HepG2 (cell line): ENCODE measurements around the gene EEFSEC. TPM values are rescaled to one million over a fixed set of nuclear protein-coding genes. Genes with fewer than 3 reads are reported as not detected.

ENCODE experiments used
- CEBPG ChIP-seq: IDR thresholded peaks from 2 replicates; pipeline ENCODE4 v1.6.1; 2016
- DMAP1 ChIP-seq: IDR thresholded peaks from 2 replicates; pipeline ENCODE4 v1.6.1; 2016
- DNMT1 ChIP-seq: sonication (generic); formaldehyde crosslinking; IDR thresholded peaks from 2 replicates; pipeline ENCODE4 v1.5.1; 2020; ENCODE audit warnings: mild to moderate bottlenecking, missing genetic modification reagents
- DRAP1 ChIP-seq: IDR thresholded peaks from 2 replicates; pipeline ENCODE4 v1.6.1; 2016; ENCODE audit warnings: missing genetic modification reagents, missing compliant biosample characterization
- FLYWCH1 ChIP-seq: sonication (generic); formaldehyde crosslinking; IDR thresholded peaks from 2 replicates; pipeline ENCODE4 v1.8.1; 2023; ENCODE audit warnings: mild to moderate bottlenecking, missing genetic modification reagents
- HMGXB4 ChIP-seq, 2 experiments: sonication (generic) in 1 of 2; formaldehyde crosslinking in 1 of 2; IDR thresholded peaks; 2 replicates each; pipeline versions ENCODE4 v1.4.0 to v1.6.1; 2018 to 2020; ENCODE audit warnings: missing genetic modification reagents in 2 of 2, borderline replicate concordance in 1 of 2, low read depth in 1 of 2, mild to moderate bottlenecking in 1 of 2, missing biosample characterization in 1 of 2
- HOXA3 ChIP-seq: sonication (generic); formaldehyde crosslinking; IDR thresholded peaks from 2 replicates; pipeline ENCODE4 v1.5.0; 2020; ENCODE audit warnings: missing genetic modification reagents
- ISX ChIP-seq: sonication (generic); formaldehyde crosslinking; conservative IDR thresholded peaks from 2 replicates; pipeline ENCODE4 v1.5.0; 2020; ENCODE audit warnings: missing genetic modification reagents
- KDM6A ChIP-seq: IDR thresholded peaks from 2 replicates; pipeline ENCODE4 v1.6.1; 2016; ENCODE audit warnings: low read depth
- KLF9 ChIP-seq: IDR thresholded peaks from 2 replicates; pipeline ENCODE4 v1.6.1; 2016; ENCODE audit warnings: low read depth
- NR2C2 ChIP-seq: sonication (generic); formaldehyde crosslinking; IDR thresholded peaks from 2 replicates; pipeline ENCODE4 v1.4.0; 2020; ENCODE audit warnings: missing genetic modification reagents, mild to moderate bottlenecking, moderate library complexity, borderline replicate concordance
- PITX1 ChIP-seq: sonication (generic); formaldehyde crosslinking; IDR thresholded peaks from 2 replicates; pipeline ENCODE4 v1.5.1; 2020; ENCODE audit warnings: mild to moderate bottlenecking, missing genetic modification reagents
- POGZ ChIP-seq: sonication (generic); formaldehyde crosslinking; IDR thresholded peaks from 2 replicates; pipeline ENCODE4 v1.4.0; 2020; ENCODE audit warnings: mild to moderate bottlenecking, missing genetic modification reagents
- RFX1 ChIP-seq: fragments of 450-650 bp; IDR thresholded peaks from 2 replicates; pipeline ENCODE4 v1.6.1; 2017
- RXRA ChIP-seq: sonication (generic); formaldehyde crosslinking; IDR thresholded peaks from 2 replicates; pipeline ENCODE4 v1.5.1; 2020; ENCODE audit warnings: missing genetic modification reagents
- SIN3A ChIP-seq: IDR thresholded peaks from 2 replicates; pipeline ENCODE4 v1.6.1; 2011; ENCODE audit warnings: low read depth, mild to moderate bottlenecking, control low read depth, low read length, borderline replicate concordance
- SKIL ChIP-seq: sonication (generic); formaldehyde crosslinking; IDR thresholded peaks from 2 replicates; pipeline ENCODE4 v1.8.0; 2022; ENCODE audit warnings: missing genetic modification reagents, mild to moderate bottlenecking, moderate library complexity, borderline replicate concordance
- SOX13 ChIP-seq, 3 experiments: fragments of 450-650 bp in 1 of 3; sonication (generic) in 1 of 3; formaldehyde crosslinking in 1 of 3; IDR thresholded peaks in 2 of 3; conservative IDR thresholded peaks in 1 of 3; 2 replicates each; pipeline versions ENCODE4 v1.5.0 to v1.6.1; 2016 to 2020; ENCODE audit warnings: antibody characterized with exemption in 1 of 3, mild to moderate bottlenecking in 1 of 3, missing compliant biosample characterization in 1 of 3, missing genetic modification reagents in 1 of 3, moderate library complexity in 1 of 3
- TBX3 ChIP-seq: fragments of 450-650 bp; IDR thresholded peaks from 2 replicates; pipeline ENCODE4 v1.6.1; 2017; ENCODE audit warnings: antibody characterized with exemption, mild to moderate bottlenecking, inconsistent platforms, borderline replicate concordance
- THAP11 ChIP-seq: IDR thresholded peaks from 2 replicates; pipeline ENCODE4 v1.6.1; 2016; ENCODE audit warnings: missing biosample characterization, missing genetic modification reagents
- YEATS2 ChIP-seq: sonication (generic); formaldehyde crosslinking; IDR thresholded peaks from 2 replicates; pipeline ENCODE4 v1.4.0; 2020; ENCODE audit warnings: missing genetic modification reagents, borderline replicate concordance
- ZNF160 ChIP-seq: sonication (generic); formaldehyde crosslinking; IDR thresholded peaks from 2 replicates; pipeline ENCODE4 v1.8.0; 2022; ENCODE audit warnings: mild to moderate bottlenecking, inconsistent platforms, missing genetic modification reagents
- ZNF788 ChIP-seq: sonication (generic); formaldehyde crosslinking; IDR thresholded peaks from 2 replicates; pipeline ENCODE4 v1.5.0; 2020; ENCODE audit warnings: mild to moderate bottlenecking, missing genetic modification reagents, borderline replicate concordance
- polyA plus RNA-seq, 8 experiments: library from polyadenylated mRNA; depleted of rRNA in 3 of 8; stranded (reverse) in 7 of 8; unstranded in 1 of 8; fragments of >200 nt; fragmentation: Illumina TruSeq in 4 of 8; extraction: Trizol in 4 of 8; gene quantifications; 2 replicates each; pipeline versions ENCODE4 v1.2.1 to v1.2.3, GENCODE V29; 2011 to 2016; ENCODE audit warnings: low read depth in 4 of 8, missing spikeins in 1 of 8, mixed read lengths in 1 of 8; ENCODE audit not compliant: insufficient read depth in 1 of 8
- total RNA-seq, 5 experiments: library from RNA; depleted of rRNA; stranded (reverse); fragments of >200 nt; fragmentation: Illumina TruSeq; extraction: Trizol; gene quantifications; 2 replicates each; pipeline ENCODE4 v1.2.3, GENCODE V29; 2016; ENCODE audit warnings: low read depth in 1 of 5
- TF ChIP-seq, protein P1 (sequence below): sonication (generic); formaldehyde crosslinking; IDR thresholded peaks from 2 replicates; pipeline ENCODE4 v1.4.0; 2020; ENCODE audit warnings: missing genetic modification reagents, low read depth, mild to moderate bottlenecking, borderline replicate concordance
- TF ChIP-seq, protein P2 (sequence below): sonication (generic); formaldehyde crosslinking; IDR thresholded peaks from 2 replicates; pipeline ENCODE4 v1.4.0; 2020; ENCODE audit warnings: missing genetic modification reagents

Gene EEFSEC
- total and polyA plus RNA-seq, 2 of the 13 experiments (the other 11 are each of a cell fraction or from before 2014, with no cell fraction given), result 6.4 to 24.2 TPM

DNA sequence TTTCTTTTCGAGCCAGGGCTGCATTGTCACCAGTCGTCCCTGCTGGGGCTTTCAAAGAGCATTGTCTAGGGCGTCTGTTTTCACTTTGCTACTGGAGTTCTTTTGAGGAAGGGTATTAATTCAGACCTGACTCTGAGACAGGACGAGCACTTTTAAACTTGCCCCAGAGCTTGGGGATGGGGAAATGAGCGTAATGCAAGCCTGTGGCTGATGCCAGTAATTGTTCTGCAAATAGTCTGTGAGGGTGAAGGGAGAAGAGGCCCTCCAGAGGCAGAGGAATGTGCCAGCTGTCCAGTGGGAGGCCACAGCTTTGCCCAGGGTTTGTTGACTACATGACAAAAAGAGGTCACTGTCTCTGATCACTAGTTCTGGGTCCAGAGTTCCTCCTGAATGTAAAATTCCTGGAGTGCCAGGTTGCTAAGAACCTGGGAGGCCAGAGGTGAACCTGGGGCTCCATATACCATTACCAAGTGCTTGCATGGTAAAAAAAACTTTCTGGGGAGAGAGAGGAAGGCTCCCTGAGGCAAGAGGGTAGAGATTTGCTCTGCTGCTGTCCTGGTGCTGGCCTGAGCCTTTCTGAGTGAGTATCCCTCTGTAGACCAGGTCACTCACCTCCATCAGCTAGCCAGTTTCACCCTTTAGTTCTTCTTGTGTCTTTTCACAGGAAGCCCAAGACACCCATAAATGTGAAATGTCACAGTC, 14.8 kb downstream of the EEFSEC start (continued):
- TF ChIP-seq DNMT1, result no peak
- peak; percentile 97 for TF ChIP-seq KDM6A (CRISPR knock-in tag)
- no peak for TF ChIP-seq ZNF160 (CRISPR knock-in tag)
- peak; percentile 74 for TF ChIP-seq NR2C2 (CRISPR knock-in tag)
- TF ChIP-seq SIN3A, result 0 out of 2 replicates have a peak, but pooled peaks have one; percentile 31
- peak; percentile 97 for TF ChIP-seq RXRA (CRISPR knock-in tag)
- TF ChIP-seq HOXA3 (CRISPR knock-in tag), result peak; percentile 78; the same call in 1 of the 2 replicates
- peak; percentile 61 for TF ChIP-seq THAP11 (CRISPR knock-in tag)
- peak; percentile 86 for TF ChIP-seq ZNF788 (CRISPR knock-in tag)
- TF ChIP-seq TBX3, result peak; percentile 39; the same call in 1 of the 2 replicates
- TF ChIP-seq, protein P1, sequence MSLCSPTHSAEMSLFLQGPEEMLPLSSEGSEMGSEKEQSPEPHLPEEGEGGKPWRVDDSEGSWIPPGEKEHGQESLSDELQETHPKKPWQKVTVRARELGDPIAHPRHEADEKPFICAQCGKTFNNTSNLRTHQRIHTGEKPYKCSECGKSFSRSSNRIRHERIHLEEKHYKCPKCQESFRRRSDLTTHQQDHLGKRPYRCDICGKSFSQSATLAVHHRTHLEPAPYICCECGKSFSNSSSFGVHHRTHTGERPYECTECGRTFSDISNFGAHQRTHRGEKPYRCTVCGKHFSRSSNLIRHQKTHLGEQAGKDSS, result peak; percentile 29; the same call in 1 of the 2 replicates
- TF ChIP-seq SKIL (CRISPR knock-in tag), result peak; percentile 84
- peak; percentile 36; the same call in 1 of the 2 replicates for TF ChIP-seq CEBPG (CRISPR knock-in tag)
- peak; percentile 45; the same call in 1 of the 2 replicates for TF ChIP-seq KLF9 (CRISPR knock-in tag)
- no peak for TF ChIP-seq SOX13 (IDR thresholded peaks at IDR 0.05)
- peak; percentile 64 to 89; a peak in 2 of 4 replicates for TF ChIP-seq SOX13 (CRISPR knock-in tag; conservative IDR thresholded peaks at IDR 0.05 in 1 of 2, IDR thresholded peaks at IDR 0.05 in 1 of 2)
- TF ChIP-seq PITX1, result peak; percentile 46
- TF ChIP-seq RFX1, result 0 out of 2 replicates have a peak, but pooled peaks have one; percentile 23
- peak in 1 of 2 experiments; percentile 36; a peak in 1 of 4 replicates for TF ChIP-seq HMGXB4 (CRISPR knock-in tag; IDR thresholded peaks at IDR 0.05; ENCODE audit: borderline replicate concordance in 1 of 2, low read depth in 1 of 2)
- peak; percentile 73 for TF ChIP-seq POGZ (CRISPR knock-in tag)
- TF ChIP-seq DMAP1 (CRISPR knock-in tag), result peak; percentile 64
- TF ChIP-seq FLYWCH1 (CRISPR knock-in tag), result no peak
- TF ChIP-seq ISX (CRISPR knock-in tag), result no peak
- peak; percentile 50; the same call in 1 of the 2 replicates for TF ChIP-seq DRAP1 (CRISPR knock-in tag)
- TF ChIP-seq YEATS2, result peak; percentile 40; the same call in 1 of the 2 replicates
- TF ChIP-seq, protein P2, sequence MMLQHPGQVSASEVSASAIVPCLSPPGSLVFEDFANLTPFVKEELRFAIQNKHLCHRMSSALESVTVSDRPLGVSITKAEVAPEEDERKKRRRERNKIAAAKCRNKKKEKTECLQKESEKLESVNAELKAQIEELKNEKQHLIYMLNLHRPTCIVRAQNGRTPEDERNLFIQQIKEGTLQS (CRISPR knock-in tag), result 0 out of 2 replicates have a peak, but pooled peaks have one; percentile 17
